ENCODE measurements around the gene MAP4K5. TPM values are rescaled to one million over a fixed set of nuclear protein-coding genes. Genes with fewer than 3 reads are reported as not detected.

MAP4K5 gene
- total and polyA plus RNA-seq, 4 donors = 16.0 to 67.0 (median 38.4) TPM

DNA sequence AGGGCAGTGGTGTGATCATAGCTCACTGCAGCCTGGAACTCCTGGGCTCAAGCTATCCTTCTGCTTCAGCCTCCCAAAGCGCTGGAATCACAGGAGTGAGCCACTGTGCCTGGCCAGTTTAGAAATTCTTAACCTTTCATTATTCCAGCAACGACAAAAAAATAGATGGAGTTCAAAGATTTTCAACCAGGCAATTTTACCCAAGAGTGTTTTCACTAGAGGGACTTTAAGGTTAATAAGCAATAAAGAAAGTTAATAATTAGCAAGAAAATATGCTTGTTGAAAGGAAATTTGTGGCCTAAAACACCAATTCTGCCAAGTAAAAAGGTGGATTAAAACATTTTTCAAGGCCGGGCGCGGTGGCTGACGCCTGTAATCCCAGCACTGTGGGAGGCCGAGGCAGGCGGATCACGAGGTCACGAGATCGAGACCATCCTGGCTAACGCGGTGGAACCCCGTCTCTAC, 150.5 kb downstream of the MAP4K5 start:
- intact Hi-C loops (cut with DNase I) = no loop called here

DNA sequence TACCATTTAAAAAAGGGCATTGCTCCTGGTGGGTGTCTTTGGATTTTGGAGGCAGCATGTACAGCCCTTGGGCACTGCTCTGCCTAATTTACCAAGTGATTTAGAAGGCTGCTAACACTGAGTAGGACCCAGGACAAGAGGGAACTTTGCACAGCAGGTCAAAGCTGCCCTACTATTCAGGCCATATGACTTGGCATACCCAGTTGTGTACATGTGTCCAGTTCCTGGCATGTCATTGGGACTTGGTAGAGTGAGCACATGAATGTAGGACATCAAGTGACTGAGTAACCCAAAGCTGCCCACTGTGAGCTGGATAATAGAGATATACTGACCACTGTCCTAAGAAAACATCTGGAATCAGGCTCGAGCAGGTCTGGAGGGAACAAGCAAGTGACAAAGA, 151.4 kb downstream of the MAP4K5 start:
- intact Hi-C loops (cut with DNase I) = no loop called here
- no peaks in the 10 kb centered on the region for H3K36me3 ChIP-seq (ENCODE audit: control insufficient read depth in 1 of 2, insufficient read depth in 2 of 2, low read length in 1 of 2)
- H3K4me3 ChIP-seq (ENCODE audit: low read length in 2 of 2) = no peak overlapping the region
- no peak for DNase-seq
- ATAC-seq (ENCODE audit: low FRiP score) = no peak
- no peaks in the 10 kb centered on the region for H3K4me1 ChIP-seq (ENCODE audit: control insufficient read depth in 1 of 2, insufficient read depth in 2 of 2, low read length in 2 of 2)
- H3K27ac ChIP-seq (ENCODE audit: low read depth in 1 of 2, low read length in 2 of 2) = no peak overlapping the region
- WGBS, 2 donors = 93 to 100% methylated on average over 1 of the region's 1 CpG
- H3K9me3 ChIP-seq (ENCODE audit: control insufficient read depth, low read length) = no peaks in the 10 kb centered on the region
- H3K27me3 ChIP-seq (ENCODE audit: control insufficient read depth in 1 of 2, insufficient read depth in 2 of 2, low read length in 1 of 2) = no peaks in the 10 kb centered on the region

More for the DNA sequence above, 150.5 kb downstream of the MAP4K5 start:
- ATAC-seq (ENCODE audit: low FRiP score) (no peak), DNase-seq (no peak)
- Histone ChIP-seq H3K4me3 (ENCODE audit: low read length in 2 of 2) (no peak overlapping the region), H3K27me3 (ENCODE audit: control insufficient read depth in 1 of 2, insufficient read depth in 2 of 2, low read length in 1 of 2) (no peaks in the 10 kb centered on the region), H3K4me1 (ENCODE audit: control insufficient read depth in 1 of 2, insufficient read depth in 2 of 2, low read length in 2 of 2) (no peaks in the 10 kb centered on the region), H3K9me3 (ENCODE audit: control insufficient read depth, low read length) (no peaks in the 10 kb centered on the region), H3K36me3 (ENCODE audit: control insufficient read depth in 1 of 2, insufficient read depth in 2 of 2, low read length in 1 of 2) (no peaks in the 10 kb centered on the region), H3K27ac (ENCODE audit: low read depth in 1 of 2, low read length in 2 of 2) (no peak overlapping the region)
- 94 to 97% methylated on average over 14 of the region's 14 CpGs for WGBS, 2 donors

- ATAC-seq (ENCODE audit: low FRiP score) = no peak
- DNase-seq = no peak
- Histone ChIP-seq H3K36me3 (ENCODE audit: control insufficient read depth in 1 of 2, insufficient read depth in 2 of 2, low read length in 1 of 2) (no peaks in the 10 kb centered on the region), H3K27ac (ENCODE audit: low read depth in 1 of 2, low read length in 2 of 2) (no peak overlapping the region), H3K4me1 (ENCODE audit: control insufficient read depth in 1 of 2, insufficient read depth in 2 of 2, low read length in 2 of 2) (no peaks in the 10 kb centered on the region), H3K27me3 (ENCODE audit: control insufficient read depth in 1 of 2, insufficient read depth in 2 of 2, low read length in 1 of 2) (no peaks in the 10 kb centered on the region), H3K9me3 (ENCODE audit: control insufficient read depth, low read length) (no peaks in the 10 kb centered on the region), H3K4me3 (ENCODE audit: low read length in 2 of 2) (no peak overlapping the region)
- 94% methylated on average over 1 of the region's 1 CpG for WGBS, 2 donors
- intact Hi-C loops (cut with DNase I) = no loop called here
Measured at GRCh38 chr14:50380455-50380854, 151.9 kb downstream of the MAP4K5 start.

DNA sequence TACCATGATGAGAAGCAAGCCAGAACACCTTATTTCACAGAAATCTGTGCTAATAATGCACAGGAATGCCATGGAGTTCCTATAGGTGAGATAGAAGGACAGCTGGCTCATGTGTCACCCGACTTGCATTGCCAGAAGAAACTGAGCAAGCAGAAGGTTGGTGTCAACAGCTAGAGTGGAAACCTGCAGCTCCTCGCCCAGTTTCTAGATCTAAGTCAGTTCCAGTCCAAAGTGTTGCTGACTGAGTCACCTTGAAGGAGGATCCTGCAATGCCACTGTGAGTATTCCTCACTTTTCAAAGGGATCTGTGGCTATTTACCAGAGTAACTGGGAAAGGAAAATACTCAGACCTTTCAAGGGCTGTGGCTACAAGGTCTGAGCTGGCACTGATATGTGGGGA, 152.8 kb downstream of the MAP4K5 start:
- Histone ChIP-seq H3K36me3 (ENCODE audit: control insufficient read depth in 1 of 2, insufficient read depth in 2 of 2, low read length in 1 of 2) (no peaks in the 10 kb centered on the region), H3K4me3 (ENCODE audit: low read length in 2 of 2) (no peak overlapping the region), H3K27ac (ENCODE audit: low read depth in 1 of 2, low read length in 2 of 2) (no peak overlapping the region), H3K4me1 (ENCODE audit: control insufficient read depth in 1 of 2, insufficient read depth in 2 of 2, low read length in 2 of 2) (no peaks in the 10 kb centered on the region), H3K9me3 (ENCODE audit: control insufficient read depth, low read length) (no peaks in the 10 kb centered on the region), H3K27me3 (ENCODE audit: control insufficient read depth in 1 of 2, insufficient read depth in 2 of 2, low read length in 1 of 2) (no peaks in the 10 kb centered on the region)
- DNase-seq (no peak), ATAC-seq (ENCODE audit: low FRiP score) (no peak)
- intact Hi-C loops (cut with DNase I) = no loop called here
- 94 to 98% methylated on average over 2 of the region's 2 CpGs for WGBS, 2 donors

- Histone ChIP-seq H3K27ac (ENCODE audit: low read depth in 1 of 2, low read length in 2 of 2) (no peak overlapping the region), H3K27me3 (ENCODE audit: control insufficient read depth in 1 of 2, insufficient read depth in 2 of 2, low read length in 1 of 2) (no peaks in the 10 kb centered on the region), H3K9me3 (ENCODE audit: control insufficient read depth, low read length) (no peaks in the 10 kb centered on the region), H3K36me3 (ENCODE audit: control insufficient read depth in 1 of 2, insufficient read depth in 2 of 2, low read length in 1 of 2) (no peaks in the 10 kb centered on the region), H3K4me1 (ENCODE audit: control insufficient read depth in 1 of 2, insufficient read depth in 2 of 2, low read length in 2 of 2) (no peaks in the 10 kb centered on the region), H3K4me3 (ENCODE audit: low read length in 2 of 2) (no peak overlapping the region)
- WGBS, 2 donors = 83 to 90% methylated on average over 4 of the region's 4 CpGs
- intact Hi-C loops (cut with DNase I) = no loop called here
- no peak for DNase-seq
- ATAC-seq (ENCODE audit: low FRiP score) = no peak
Measured at GRCh38 chr14:50377550-50378085, 154.8 kb downstream of the MAP4K5 start.

- DNase-seq (no peak), ATAC-seq (ENCODE audit: low FRiP score) (no peak)
- no peaks in the 10 kb centered on the region for H3K27me3 ChIP-seq (ENCODE audit: control insufficient read depth in 1 of 2, insufficient read depth in 2 of 2, low read length in 1 of 2)
- 97 to 98% methylated on average over 5 of the region's 5 CpGs for WGBS, 2 donors
- no peak overlapping the region for H3K4me3 ChIP-seq (ENCODE audit: low read length in 2 of 2)
- no peaks in the 10 kb centered on the region for H3K9me3 ChIP-seq (ENCODE audit: control insufficient read depth, low read length)
- H3K36me3 ChIP-seq (ENCODE audit: control insufficient read depth in 1 of 2, insufficient read depth in 2 of 2, low read length in 1 of 2) = no peaks in the 10 kb centered on the region
- H3K27ac ChIP-seq (ENCODE audit: low read depth in 1 of 2, low read length in 2 of 2) = no peak overlapping the region
- intact Hi-C loops (cut with DNase I) = no loop called here
- H3K4me1 ChIP-seq (ENCODE audit: control insufficient read depth in 1 of 2, insufficient read depth in 2 of 2, low read length in 2 of 2) = no peaks in the 10 kb centered on the region
Measured at GRCh38 chr14:50375760-50376159, 156.6 kb downstream of the MAP4K5 start.

GRCh38 chr14:50373959-50374358, 158.4 kb downstream of the MAP4K5 start:
- no peaks in the 10 kb centered on the region for H3K4me1 ChIP-seq (ENCODE audit: control insufficient read depth in 1 of 2, insufficient read depth in 2 of 2, low read length in 2 of 2)
- ATAC-seq (ENCODE audit: low FRiP score) (no peak), DNase-seq (no peak)
- no peaks in the 10 kb centered on the region for H3K9me3 ChIP-seq (ENCODE audit: control insufficient read depth, low read length)
- WGBS, 2 donors = 94 to 96% methylated on average over 3 of the region's 3 CpGs
- intact Hi-C loops (cut with DNase I) = no loop called here
- no peaks in the 10 kb centered on the region for H3K27me3 ChIP-seq (ENCODE audit: control insufficient read depth in 1 of 2, insufficient read depth in 2 of 2, low read length in 1 of 2)
- no peaks in the 10 kb centered on the region for H3K36me3 ChIP-seq (ENCODE audit: control insufficient read depth in 1 of 2, insufficient read depth in 2 of 2, low read length in 1 of 2)
- no peak overlapping the region for H3K4me3 ChIP-seq (ENCODE audit: low read length in 2 of 2)
- no peak overlapping the region for H3K27ac ChIP-seq (ENCODE audit: low read depth in 1 of 2, low read length in 2 of 2)

DNA sequence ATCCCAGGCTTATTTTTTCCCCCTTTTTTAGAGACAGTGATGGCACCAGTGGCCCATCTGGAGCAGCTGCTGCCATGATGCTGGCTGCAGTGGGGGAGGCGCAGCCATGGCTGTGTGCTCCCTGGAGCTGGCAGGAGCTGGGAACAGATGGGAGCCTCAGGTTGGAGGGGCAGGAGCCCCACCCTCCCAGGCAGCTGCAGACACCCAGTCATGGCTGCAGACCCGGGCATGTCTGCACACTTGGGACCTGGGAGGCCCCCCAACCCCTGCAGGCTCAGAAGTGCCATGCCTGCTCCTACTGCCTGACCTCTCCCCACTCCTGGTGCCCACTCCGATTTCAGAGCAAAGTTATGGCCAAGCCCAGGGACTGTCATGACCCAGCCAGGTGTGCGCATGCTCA, 160.8 kb downstream of the MAP4K5 start:
- H3K4me3 ChIP-seq (ENCODE audit: low read length in 2 of 2) = no peak overlapping the region
- DNase-seq (no peak), ATAC-seq (ENCODE audit: low FRiP score) (no peak)
- no peaks in the 10 kb centered on the region for H3K9me3 ChIP-seq (ENCODE audit: control insufficient read depth, low read length)
- intact Hi-C loops (cut with DNase I) = no loop called here
- no peaks in the 10 kb centered on the region for H3K36me3 ChIP-seq (ENCODE audit: control insufficient read depth in 1 of 2, insufficient read depth in 2 of 2, low read length in 1 of 2)
- no peak overlapping the region for H3K27ac ChIP-seq (ENCODE audit: low read depth in 1 of 2, low read length in 2 of 2)
- H3K27me3 ChIP-seq (ENCODE audit: control insufficient read depth in 1 of 2, insufficient read depth in 2 of 2, low read length in 1 of 2) = no peaks in the 10 kb centered on the region
- WGBS, 2 donors = 91 to 95% methylated on average over 4 of the region's 4 CpGs
- no peaks in the 10 kb centered on the region for H3K4me1 ChIP-seq (ENCODE audit: control insufficient read depth in 1 of 2, insufficient read depth in 2 of 2, low read length in 2 of 2)

All from aorta (tissue), 5 donors.